Right hindlimb (tissue), 1 donor: ENCODE data around the gene CYP4F3.
"Not testable (repeated sequence)": the region's sequence is repeated elsewhere in the genome, so short reads cannot be mapped to it uniquely, and the experiment has no call there.

Experiments used
- DNase-seq: peaks from one replicate; pipeline ENCODE4 v3.0.0-alpha.2; 2018

Gene CYP4F3

GRCh38 chr19:15640294-15640903, at the start of gene CYP4F3:
CYP4F3 (plus strand) TSS chr19:15640897; CDS start chr19:15641416, 519 bp downstream.
- DNase-seq = no peak

- no peak for DNase-seq
Measured at GRCh38 chr19:15591796-15592195, 48.9 kb upstream of the CYP4F3 start.

GRCh38 chr19:15592506-15592905, 48.2 kb upstream of the CYP4F3 start:
- not testable (repeated sequence) for DNase-seq

GRCh38 chr19:15593766-15594165, 46.9 kb upstream of the CYP4F3 start:
- DNase-seq = not testable (repeated sequence)

GRCh38 chr19:15595069-15595468, 45.6 kb upstream of the CYP4F3 start:
- no peak for DNase-seq

GRCh38 chr19:15607978-15608925, 32.4 kb upstream of the CYP4F3 start:
- not testable (repeated sequence) for DNase-seq

GRCh38 chr19:15609261-15609660, 31.4 kb upstream of the CYP4F3 start:
- no peak for DNase-seq

GRCh38 chr19:15612342-15612741, 28.4 kb upstream of the CYP4F3 start:
- DNase-seq = no peak

GRCh38 chr19:15613338-15613737, 27.4 kb upstream of the CYP4F3 start:
- DNase-seq = no peak

- no peak for DNase-seq
Measured at GRCh38 chr19:15614507-15615379, 26.0 kb upstream of the CYP4F3 start, which contains the start of gene CYP4F8. CYP4F8 (plus strand) TSS chr19:15615218; CDS start chr19:15615617, 399 bp downstream.

- DNase-seq = no peak
Measured at GRCh38 chr19:15615526-15615925, 25.2 kb upstream of the CYP4F3 start.

GRCh38 chr19:15616183-15616582, 24.5 kb upstream of the CYP4F3 start:
- DNase-seq = no peak

- no peak for DNase-seq
Measured at GRCh38 chr19:15616627-15617270, 23.9 kb upstream of the CYP4F3 start.

- no peak for DNase-seq
Measured at GRCh38 chr19:15618321-15618720, 22.4 kb upstream of the CYP4F3 start.

- DNase-seq = no peak
Measured at GRCh38 chr19:15621801-15622200, 18.9 kb upstream of the CYP4F3 start.

- DNase-seq = no peak
Measured at GRCh38 chr19:15622991-15623390, 17.7 kb upstream of the CYP4F3 start.

GRCh38 chr19:15623711-15624318, 16.9 kb upstream of the CYP4F3 start:
- DNase-seq = no peak

- DNase-seq = no peak
Measured at GRCh38 chr19:15628236-15629002, 12.3 kb upstream of the CYP4F3 start.

GRCh38 chr19:15629003-15629880, 11.5 kb upstream of the CYP4F3 start:
- peak; percentile 61 for DNase-seq

- DNase-seq = no peak
Measured at GRCh38 chr19:15631817-15632216, 8.9 kb upstream of the CYP4F3 start.
